B cell (primary cell): ENCODE data around the gene STXBP6. TPM values are rescaled to one million over a fixed set of nuclear protein-coding genes. Genes with fewer than 3 reads are reported as not detected.

Experiments
- ATAC-seq: fragments of 200-7000 bp; cut with Tn5 transposase; one replicate; pipeline ENCODE4 v1.10.0; 2021; ENCODE audit warnings: low read depth, mild to moderate bottlenecking, moderate number of reproducible peaks, moderate library complexity
- CTCF ChIA-PET: fragments of 350-600 bp; sonication (Branson Sonifier 250); formaldehyde crosslinking; loops from one replicate; lab custom pipeline; 2021; ENCODE audit warnings: antibody characterized with exemption, inconsistent platforms; lab: Charles Lee
- POLR2A ChIA-PET: fragments of 350-600 bp; sonication (Branson Sonifier 250); formaldehyde crosslinking; loops from one replicate; lab custom pipeline; 2021; ENCODE audit warnings: antibody characterized with exemption; lab: Charles Lee
- DNase-seq: peaks from one replicate; pipeline ENCODE4 v3.0.0; 2013
- H2AFZ ChIP-seq: 2 replicates; pipeline ENCODE4 v1.6.1; 2012; ENCODE audit warnings: mild to moderate bottlenecking, low read depth, low read length; ENCODE audit not compliant: insufficient read depth, poor library complexity, severe bottlenecking
- H3K27ac ChIP-seq, 2 donors: 1 replicate in 1 of 2; 2 replicates in 1 of 2; pipeline ENCODE4 v1.5.1; 2012 to 2013; ENCODE audit warnings: low read length in 2 of 2, mild to moderate bottlenecking in 2 of 2, moderate library complexity in 1 of 2
- H3K27me3 ChIP-seq, 4 experiments: fragments of 200-600 bp in 1 of 4; sonication (generic) in 1 of 4; replicated peaks in 1 of 4; 1 replicate in 2 of 4; 2 replicates in 2 of 4; pipeline versions ENCODE4 v1.6.1 to v1.7.0; 2013 to 2016; ENCODE audit warnings: low read length in 3 of 4, mild to moderate bottlenecking in 2 of 4, mixed read lengths in 1 of 4, moderate library complexity in 1 of 4; ENCODE audit not compliant: insufficient read depth in 4 of 4, control insufficient read depth in 3 of 4; ENCODE audit errors: control extremely low read depth in 1 of 4
- H3K36me3 ChIP-seq, 2 experiments: replicated peaks in 1 of 2; 1 replicate in 1 of 2; 2 replicates in 1 of 2; pipeline versions ENCODE4 v1.6.1 to v1.7.1; 2013; ENCODE audit warnings: low read length in 1 of 2; ENCODE audit not compliant: insufficient read depth in 2 of 2, control insufficient read depth in 1 of 2; ENCODE audit errors: control extremely low read depth in 1 of 2, extremely low read depth in 1 of 2
- H3K4me1 ChIP-seq, 2 donors: fragments of 200-600 bp in 1 of 2; sonication (generic) in 1 of 2; 1 replicate in 1 of 2; 2 replicates in 1 of 2; pipeline versions ENCODE4 v1.5.1 to v1.6.1; 2013 to 2017; ENCODE audit warnings: low read length in 2 of 2; ENCODE audit not compliant: control insufficient read depth in 2 of 2, insufficient read depth in 2 of 2
- H3K4me2 ChIP-seq: replicated peaks from 2 replicates; pipeline ENCODE3; 2012; ENCODE audit warnings: mild to moderate bottlenecking, low read depth, low read length; ENCODE audit not compliant: poor library complexity, severe bottlenecking
- H3K4me3 ChIP-seq, 5 experiments: fragments of 200-600 bp in 1 of 5; sonication (generic) in 1 of 5; 1 replicate in 3 of 5; 2 replicates in 2 of 5; pipeline versions ENCODE4 v1.5.1 to v1.7.0; 2011 to 2016; ENCODE audit warnings: low read length in 4 of 5, mild to moderate bottlenecking in 4 of 5, low read depth in 2 of 5, control low read depth in 1 of 5, moderate library complexity in 1 of 5; ENCODE audit not compliant: insufficient read depth in 1 of 5; ENCODE audit errors: control extremely low read depth in 1 of 5, extremely low read depth in 1 of 5
- H3K79me2 ChIP-seq: fragments of 200-600 bp; sonication (generic); one replicate; pipeline ENCODE4 v1.6.0; 2016; ENCODE audit warnings: low read length; ENCODE audit not compliant: control insufficient read depth, insufficient read depth
- H3K9ac ChIP-seq: fragments of 200-600 bp; sonication (generic); 2 replicates; pipeline ENCODE4 v1.6.1; 2017; ENCODE audit warnings: mild to moderate bottlenecking, low read length, moderate library complexity
- H3K9me3 ChIP-seq, 3 donors: one replicate each; pipeline versions ENCODE4 v1.6.1 to v1.7.1; 2013; ENCODE audit warnings: low read length in 2 of 3; ENCODE audit not compliant: control insufficient read depth in 2 of 3, insufficient read depth in 1 of 3; ENCODE audit errors: control extremely low read depth in 1 of 3
- H4K20me1 ChIP-seq: 2 replicates; pipeline ENCODE4 v1.6.0; 2012; ENCODE audit warnings: mild to moderate bottlenecking, low read length; ENCODE audit not compliant: insufficient read depth, control insufficient read depth, poor library complexity, severe bottlenecking
- H3K27ac Mint-ChIP-seq: one replicate; pipeline ENCODE4 v1.8.0; 2021; ENCODE audit warnings: mixed read lengths
- H3K27me3 Mint-ChIP-seq: one replicate; pipeline ENCODE4 v1.8.0; 2021; ENCODE audit warnings: mixed read lengths
- H3K4me1 Mint-ChIP-seq: one replicate; pipeline ENCODE4 v1.8.0; 2021; ENCODE audit warnings: mixed read lengths
- H3K4me3 Mint-ChIP-seq: one replicate; pipeline ENCODE4 v1.8.0; 2021; ENCODE audit warnings: mixed read lengths
- H3K9me3 Mint-ChIP-seq: one replicate; pipeline ENCODE4 v1.8.0; 2022; ENCODE audit warnings: mixed read lengths; ENCODE audit not compliant: insufficient read depth
- EZH2 ChIP-seq: IDR thresholded peaks from 2 replicates; pipeline ENCODE4 v1.6.1; 2012; ENCODE audit warnings: borderline replicate concordance, low read depth, mild to moderate bottlenecking, moderate library complexity, low read length; ENCODE audit not compliant: insufficient read depth, poor library complexity, severe bottlenecking
- WGBS: methylation state at CpG from one replicate; pipeline ENCODE4 v1.1.5; 2013; ENCODE audit warnings: missing lambda C conversion rate; ENCODE audit not compliant: insufficient coverage; 5-methylcytosine and 5-hydroxymethylcytosine counted together
- intact Hi-C: fragments of 100-400 bp; cut with micrococcal nuclease; formaldehyde crosslinking; loops from one replicate; pipeline ENCODE4 v1.10.0; 2022
- polyA plus RNA-seq: library from polyadenylated mRNA; depleted of rRNA; stranded (reverse); fragments of >200 nt; gene quantifications from 2 replicates; pipeline ENCODE4 v1.2.3, GENCODE V29; 2012
- total RNA-seq, 2 donors: library from RNA; stranded (reverse); fragments of 120-200 nt in 1 of 2; gene quantifications; 1 replicate in 1 of 2; 2 replicates in 1 of 2; pipeline versions ENCODE4 v1.2.3 to v1.2.4, GENCODE V29; 2013 to 2022
- TF ChIP-seq, protein P1 (sequence below): fragments of 200-600 bp; IDR thresholded peaks from one replicate; pipeline ENCODE4 v1.8.0; 2022; ENCODE audit warnings: antibody characterized with exemption, mild to moderate bottlenecking

The STXBP6 gene
- total and polyA plus RNA-seq, 2 donors (not counting 1 experiment from before 2014, with no cell fraction given): 0.01 TPM; not detected in 1

- no peak overlapping the region for H3K27ac Mint-ChIP-seq
- Histone ChIP-seq H3K36me3 (no peaks in the 10 kb centered on the region), H3K4me1 (peaks cover 0 to 4% of the 10 kb centered on the region in 2 donors), H3K27me3 (peaks cover 0 to 37% (median 19%) of the 10 kb centered on the region in 4 experiments), H3K79me2 (no peaks in the 10 kb centered on the region), H3K27ac (no peak overlapping the region), H3K4me2 (no peak overlapping the region), H2AFZ (no peak overlapping the region), H3K4me3 (no peak overlapping the region), H3K9me3 (no peaks in the 10 kb centered on the region), H3K9ac (no peak overlapping the region), H4K20me1 (no peaks in the 10 kb centered on the region)
- H3K4me1 Mint-ChIP-seq: peaks cover 13% of the 10 kb centered on the region
- ChIA-PET CTCF (no interaction called here), POLR2A (no interaction called here)
- peak overlapping the region; percentile 49 for H3K4me3 Mint-ChIP-seq
- peaks cover 69% of the 10 kb centered on the region for H3K27me3 Mint-ChIP-seq
- ATAC-seq (no peak), DNase-seq (no peak)
- no peak for TF ChIP-seq EZH2
- TF ChIP-seq, protein P1, sequence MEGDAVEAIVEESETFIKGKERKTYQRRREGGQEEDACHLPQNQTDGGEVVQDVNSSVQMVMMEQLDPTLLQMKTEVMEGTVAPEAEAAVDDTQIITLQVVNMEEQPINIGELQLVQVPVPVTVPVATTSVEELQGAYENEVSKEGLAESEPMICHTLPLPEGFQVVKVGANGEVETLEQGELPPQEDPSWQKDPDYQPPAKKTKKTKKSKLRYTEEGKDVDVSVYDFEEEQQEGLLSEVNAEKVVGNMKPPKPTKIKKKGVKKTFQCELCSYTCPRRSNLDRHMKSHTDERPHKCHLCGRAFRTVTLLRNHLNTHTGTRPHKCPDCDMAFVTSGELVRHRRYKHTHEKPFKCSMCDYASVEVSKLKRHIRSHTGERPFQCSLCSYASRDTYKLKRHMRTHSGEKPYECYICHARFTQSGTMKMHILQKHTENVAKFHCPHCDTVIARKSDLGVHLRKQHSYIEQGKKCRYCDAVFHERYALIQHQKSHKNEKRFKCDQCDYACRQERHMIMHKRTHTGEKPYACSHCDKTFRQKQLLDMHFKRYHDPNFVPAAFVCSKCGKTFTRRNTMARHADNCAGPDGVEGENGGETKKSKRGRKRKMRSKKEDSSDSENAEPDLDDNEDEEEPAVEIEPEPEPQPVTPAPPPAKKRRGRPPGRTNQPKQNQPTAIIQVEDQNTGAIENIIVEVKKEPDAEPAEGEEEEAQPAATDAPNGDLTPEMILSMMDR: no peak
- H3K9me3 Mint-ChIP-seq: no peaks in the 10 kb centered on the region
- WGBS: 83% methylated on average over 9 of the region's 17 CpGs
- intact Hi-C loops: no loop called here
Measured at GRCh38 chr14:25048170-25049016, 1.6 kb downstream of the STXBP6 start.

- Mint-ChIP-seq H3K4me1 (peaks cover 13% of the 10 kb centered on the region), H3K27me3 (peaks cover 59% of the 10 kb centered on the region), H3K4me3 (no peak overlapping the region), H3K9me3 (no peaks in the 10 kb centered on the region), H3K27ac (no peak overlapping the region)
- H3K4me3 ChIP-seq: no peak overlapping the region
- WGBS: 85% methylated on average over 1 of the region's 2 CpGs
- ChIA-PET POLR2A (no interaction called here), CTCF (no interaction called here)
- no peaks in the 10 kb centered on the region for H4K20me1 ChIP-seq
- no peaks in the 10 kb centered on the region for H3K9me3 ChIP-seq
- H2AFZ ChIP-seq: no peak overlapping the region
- H3K4me2 ChIP-seq: no peak overlapping the region
- no peaks in the 10 kb centered on the region for H3K36me3 ChIP-seq
- intact Hi-C loops: no loop called here
- H3K4me1 ChIP-seq: peaks cover 0 to 4% of the 10 kb centered on the region in 2 donors
- TF ChIP-seq EZH2: no peak
- TF ChIP-seq, protein P1: no peak
- no peaks in the 10 kb centered on the region for H3K79me2 ChIP-seq
- H3K9ac ChIP-seq: no peak overlapping the region
- DNase-seq (no peak), ATAC-seq (no peak)
- H3K27ac ChIP-seq: no peak overlapping the region
- H3K27me3 ChIP-seq: peaks cover 0 to 31% (median 12%) of the 10 kb centered on the region in 4 experiments
Measured at GRCh38 chr14:25046301-25046943, 3.5 kb downstream of the STXBP6 start.
